HepG2 (cell line): ENCODE measurements around the gene MCFD2. TPM values are rescaled to one million over a fixed set of nuclear protein-coding genes. Genes with fewer than 3 reads are reported as not detected.

Source experiments
- ATF2 ChIP-seq: sonication (generic); formaldehyde crosslinking; IDR thresholded peaks from 2 replicates; pipeline ENCODE4 v1.4.0; 2020; ENCODE audit warnings: missing genetic modification reagents
- CEBPZ ChIP-seq: IDR thresholded peaks from 2 replicates; pipeline ENCODE4 v1.6.1; 2012; ENCODE audit warnings: low read length, improper control_type of control experiment
- HNRNPK ChIP-seq: fragments of 200-400 bp; formaldehyde crosslinking; IDR thresholded peaks from 2 replicates; pipeline ENCODE4 v1.6.1; 2018; ENCODE audit warnings: low read length, low read depth, moderate library complexity, mild to moderate bottlenecking; ENCODE audit not compliant: poor library complexity, severe bottlenecking
- KAT8 ChIP-seq: IDR thresholded peaks from 2 replicates; pipeline ENCODE4 v1.6.1; 2016; ENCODE audit warnings: missing genetic modification reagents, missing compliant biosample characterization
- MEIS1 ChIP-seq: sonication (generic); formaldehyde crosslinking; IDR thresholded peaks from 2 replicates; pipeline ENCODE4 v1.9.0; 2021; ENCODE audit warnings: mild to moderate bottlenecking, missing genetic modification reagents, moderate library complexity, borderline replicate concordance
- MXI1 ChIP-seq: IDR thresholded peaks from 3 replicates; pipeline ENCODE4 v1.6.1; 2012; ENCODE audit warnings: low read depth, low read length, inconsistent platforms, borderline replicate concordance
- POLR2A ChIP-seq, 2 experiments: IDR thresholded peaks; 2 replicates each; pipeline ENCODE4 v1.6.1; 2011; ENCODE audit warnings: low read depth in 2 of 2, low read length in 2 of 2, mild to moderate bottlenecking in 1 of 2, moderate library complexity in 1 of 2; ENCODE audit not compliant: insufficient read depth in 1 of 2
- SSRP1 ChIP-seq: IDR thresholded peaks from 2 replicates; pipeline ENCODE4 v1.6.1; 2016; ENCODE audit warnings: control low read depth
- TGIF2 ChIP-seq: IDR thresholded peaks from 2 replicates; pipeline ENCODE4 v1.6.1; 2016; ENCODE audit warnings: control low read depth, missing compliant biosample characterization
- TP53 ChIP-seq: sonication (generic); formaldehyde crosslinking; conservative IDR thresholded peaks from 2 replicates; pipeline ENCODE4 v1.4.0; 2020; ENCODE audit warnings: missing genetic modification reagents
- ZBTB26 ChIP-seq: IDR thresholded peaks from 2 replicates; pipeline ENCODE4 v1.6.1; 2016; ENCODE audit warnings: missing compliant biosample characterization, missing genetic modification reagents, borderline replicate concordance
- ZNF354B ChIP-seq: sonication (generic); formaldehyde crosslinking; IDR thresholded peaks from 2 replicates; pipeline ENCODE4 v1.8.0; 2022; ENCODE audit warnings: mild to moderate bottlenecking, missing genetic modification reagents
- ZNF460 ChIP-seq: sonication (generic); formaldehyde crosslinking; IDR thresholded peaks from 2 replicates; pipeline ENCODE4 v1.5.1; 2020; ENCODE audit warnings: missing genetic modification reagents, mild to moderate bottlenecking, borderline replicate concordance
- ZNF564 ChIP-seq: sonication (generic); formaldehyde crosslinking; IDR thresholded peaks from 2 replicates; pipeline ENCODE4 v1.8.1; 2023; ENCODE audit warnings: mild to moderate bottlenecking, missing genetic modification reagents
- ZNF577 ChIP-seq: sonication (generic); formaldehyde crosslinking; IDR thresholded peaks from 2 replicates; pipeline ENCODE4 v1.4.0; 2020; ENCODE audit warnings: mild to moderate bottlenecking, low read depth, missing genetic modification reagents, borderline replicate concordance
- ZNF7 ChIP-seq: IDR thresholded peaks from 2 replicates; pipeline ENCODE4 v1.6.1; 2016; ENCODE audit warnings: missing biosample characterization, missing genetic modification reagents
- ZSCAN30 ChIP-seq: sonication (generic); formaldehyde crosslinking; IDR thresholded peaks from 2 replicates; pipeline ENCODE4 v1.5.0; 2020; ENCODE audit warnings: mild to moderate bottlenecking, missing genetic modification reagents
- polyA plus RNA-seq, 8 experiments: library from polyadenylated mRNA; depleted of rRNA in 3 of 8; stranded (reverse) in 7 of 8; unstranded in 1 of 8; fragments of >200 nt; fragmentation: Illumina TruSeq in 4 of 8; extraction: Trizol in 4 of 8; gene quantifications; 2 replicates each; pipeline versions ENCODE4 v1.2.1 to v1.2.3, GENCODE V29; 2011 to 2016; ENCODE audit warnings: low read depth in 4 of 8, missing spikeins in 1 of 8, mixed read lengths in 1 of 8; ENCODE audit not compliant: insufficient read depth in 1 of 8
- total RNA-seq, 5 experiments: library from RNA; depleted of rRNA; stranded (reverse); fragments of >200 nt; fragmentation: Illumina TruSeq; extraction: Trizol; gene quantifications; 2 replicates each; pipeline ENCODE4 v1.2.3, GENCODE V29; 2016; ENCODE audit warnings: low read depth in 1 of 5
- TF ChIP-seq, protein P1 (sequence below): sonication (generic); formaldehyde crosslinking; IDR thresholded peaks from 2 replicates; pipeline ENCODE4 v1.4.0; 2020; ENCODE audit warnings: missing genetic modification reagents
- TF ChIP-seq, protein P2 (sequence below): sonication (generic); formaldehyde crosslinking; IDR thresholded peaks from 2 replicates; pipeline ENCODE4 v1.4.0; 2020; ENCODE audit warnings: mild to moderate bottlenecking, missing genetic modification reagents

The MCFD2 gene
- total and polyA plus RNA-seq, 2 of the 13 experiments (the other 11 are each of a cell fraction or from before 2014, with no cell fraction given): 183 to 232 TPM

GRCh38 chr2:46939626-46940359, 24.2 kb upstream of the MCFD2 start (continued):
- TF ChIP-seq ATF2 (CRISPR knock-in tag) (no peak), TP53 (CRISPR knock-in tag) (no peak), MXI1 (no peak; the same call in 2 of the 3 replicates), KAT8 (CRISPR knock-in tag) (no peak), ZNF354B (CRISPR knock-in tag) (no peak), TGIF2 (CRISPR knock-in tag) (peak; percentile 59; the same call in 1 of the 2 replicates), MEIS1 (CRISPR knock-in tag) (no peak), ZSCAN30 (0 out of 2 replicates have a peak, but pooled peaks have one; percentile 48), SSRP1 (CRISPR knock-in tag) (no peak), ZNF7 (CRISPR knock-in tag) (0 out of 2 replicates have a peak, but pooled peaks have one; percentile 4), POLR2A (IDR thresholded peaks at IDR 0.05; ENCODE audit: insufficient read depth in 1 of 2, low read depth in 2 of 2, low read length in 2 of 2) (peak in 1 of 2 experiments; percentile 50; a peak in 1 of 4 replicates), ZNF577 (CRISPR knock-in tag) (no peak), ZBTB26 (CRISPR knock-in tag) (0 out of 2 replicates have a peak, but pooled peaks have one; percentile 5), ZNF460 (CRISPR knock-in tag) (no peak), CEBPZ (no peak), ZNF564 (CRISPR knock-in tag) (no peak), HNRNPK (no peak)
- TF ChIP-seq, protein P1, sequence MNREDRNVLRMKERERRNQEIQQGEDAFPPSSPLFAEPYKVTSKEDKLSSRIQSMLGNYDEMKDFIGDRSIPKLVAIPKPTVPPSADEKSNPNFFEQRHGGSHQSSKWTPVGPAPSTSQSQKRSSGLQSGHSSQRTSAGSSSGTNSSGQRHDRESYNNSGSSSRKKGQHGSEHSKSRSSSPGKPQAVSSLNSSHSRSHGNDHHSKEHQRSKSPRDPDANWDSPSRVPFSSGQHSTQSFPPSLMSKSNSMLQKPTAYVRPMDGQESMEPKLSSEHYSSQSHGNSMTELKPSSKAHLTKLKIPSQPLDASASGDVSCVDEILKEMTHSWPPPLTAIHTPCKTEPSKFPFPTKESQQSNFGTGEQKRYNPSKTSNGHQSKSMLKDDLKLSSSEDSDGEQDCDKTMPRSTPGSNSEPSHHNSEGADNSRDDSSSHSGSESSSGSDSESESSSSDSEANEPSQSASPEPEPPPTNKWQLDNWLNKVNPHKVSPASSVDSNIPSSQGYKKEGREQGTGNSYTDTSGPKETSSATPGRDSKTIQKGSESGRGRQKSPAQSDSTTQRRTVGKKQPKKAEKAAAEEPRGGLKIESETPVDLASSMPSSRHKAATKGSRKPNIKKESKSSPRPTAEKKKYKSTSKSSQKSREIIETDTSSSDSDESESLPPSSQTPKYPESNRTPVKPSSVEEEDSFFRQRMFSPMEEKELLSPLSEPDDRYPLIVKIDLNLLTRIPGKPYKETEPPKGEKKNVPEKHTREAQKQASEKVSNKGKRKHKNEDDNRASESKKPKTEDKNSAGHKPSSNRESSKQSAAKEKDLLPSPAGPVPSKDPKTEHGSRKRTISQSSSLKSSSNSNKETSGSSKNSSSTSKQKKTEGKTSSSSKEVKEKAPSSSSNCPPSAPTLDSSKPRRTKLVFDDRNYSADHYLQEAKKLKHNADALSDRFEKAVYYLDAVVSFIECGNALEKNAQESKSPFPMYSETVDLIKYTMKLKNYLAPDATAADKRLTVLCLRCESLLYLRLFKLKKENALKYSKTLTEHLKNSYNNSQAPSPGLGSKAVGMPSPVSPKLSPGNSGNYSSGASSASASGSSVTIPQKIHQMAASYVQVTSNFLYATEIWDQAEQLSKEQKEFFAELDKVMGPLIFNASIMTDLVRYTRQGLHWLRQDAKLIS: no peak
- TF ChIP-seq, protein P2, sequence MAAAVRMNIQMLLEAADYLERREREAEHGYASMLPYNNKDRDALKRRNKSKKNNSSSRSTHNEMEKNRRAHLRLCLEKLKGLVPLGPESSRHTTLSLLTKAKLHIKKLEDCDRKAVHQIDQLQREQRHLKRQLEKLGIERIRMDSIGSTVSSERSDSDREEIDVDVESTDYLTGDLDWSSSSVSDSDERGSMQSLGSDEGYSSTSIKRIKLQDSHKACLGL (CRISPR knock-in tag): 0 out of 2 replicates have a peak, but pooled peaks have one; percentile 18
